ENCODE results near the gene SECTM1. TPM values are rescaled to one million over a fixed set of nuclear protein-coding genes. Genes with fewer than 3 reads are reported as not detected.

Gene SECTM1
- total RNA-seq, 2 donors from 2014 or later = 29.1 to 76.3 TPM

DNA sequence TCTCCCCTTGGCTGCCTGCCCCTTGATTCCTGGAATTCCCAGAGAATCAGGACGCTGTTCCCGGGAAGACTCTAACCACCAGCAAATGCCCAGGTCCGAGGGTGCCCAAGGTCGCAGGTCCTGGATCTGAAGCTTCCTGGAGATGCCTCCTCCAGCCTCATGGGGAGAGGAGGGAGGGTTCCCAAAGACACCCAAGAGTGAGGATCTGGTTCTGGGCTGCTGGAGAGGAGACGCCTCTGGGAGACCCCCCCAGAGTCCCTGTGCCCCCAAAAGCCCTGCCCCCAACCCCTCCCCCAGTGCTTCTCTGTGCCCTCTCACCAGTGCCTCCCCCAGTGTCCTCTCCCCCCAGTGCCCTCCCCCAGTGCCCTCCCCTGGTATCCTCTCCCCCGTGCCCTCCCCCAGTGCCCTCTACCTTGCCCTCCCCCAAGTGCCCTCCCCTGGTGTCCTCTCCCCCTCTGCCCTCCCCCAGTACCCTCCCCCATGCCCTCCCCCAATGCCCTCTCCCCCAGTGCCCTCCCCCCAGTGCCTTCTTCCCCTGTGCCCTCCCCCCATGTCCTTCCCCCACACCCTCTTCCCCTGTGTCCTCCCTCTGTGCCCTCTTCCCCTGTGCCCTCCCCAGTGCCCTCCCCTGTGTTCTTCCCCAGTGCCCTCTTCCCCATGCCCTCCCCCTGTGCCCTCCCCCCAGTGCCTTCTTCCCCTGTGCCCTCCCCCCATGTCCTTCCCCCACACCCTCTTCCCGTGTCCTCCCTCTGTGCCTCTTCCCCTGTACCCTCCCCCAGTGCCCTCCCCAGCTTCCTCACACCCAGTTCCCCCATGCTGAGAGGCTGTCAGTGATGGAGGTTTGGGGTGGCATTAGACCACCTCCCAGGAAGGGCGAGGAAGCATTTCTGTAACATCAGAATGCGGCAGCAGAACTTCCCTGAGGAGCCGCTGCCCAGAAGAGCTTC lies 6.3 kb upstream of the SECTM1 start:
- Histone ChIP-seq H3K9ac (ENCODE audit: low read depth in 2 of 2, low read length in 2 of 2) (peak overlapping the region; percentile 58 to 81), H3K4me3 (peak overlapping the region; percentile 29), H3K9me3 (no peaks in the 10 kb centered on the region), H3K4me1 (no peaks in the 10 kb centered on the region), H3K36me3 (no peaks in the 10 kb centered on the region), H3K27me3 (no peaks in the 10 kb centered on the region), H3K27ac (peak overlapping the region; percentile 20)
- no peak for DNase-seq
- TF ChIP-seq, protein P1, sequence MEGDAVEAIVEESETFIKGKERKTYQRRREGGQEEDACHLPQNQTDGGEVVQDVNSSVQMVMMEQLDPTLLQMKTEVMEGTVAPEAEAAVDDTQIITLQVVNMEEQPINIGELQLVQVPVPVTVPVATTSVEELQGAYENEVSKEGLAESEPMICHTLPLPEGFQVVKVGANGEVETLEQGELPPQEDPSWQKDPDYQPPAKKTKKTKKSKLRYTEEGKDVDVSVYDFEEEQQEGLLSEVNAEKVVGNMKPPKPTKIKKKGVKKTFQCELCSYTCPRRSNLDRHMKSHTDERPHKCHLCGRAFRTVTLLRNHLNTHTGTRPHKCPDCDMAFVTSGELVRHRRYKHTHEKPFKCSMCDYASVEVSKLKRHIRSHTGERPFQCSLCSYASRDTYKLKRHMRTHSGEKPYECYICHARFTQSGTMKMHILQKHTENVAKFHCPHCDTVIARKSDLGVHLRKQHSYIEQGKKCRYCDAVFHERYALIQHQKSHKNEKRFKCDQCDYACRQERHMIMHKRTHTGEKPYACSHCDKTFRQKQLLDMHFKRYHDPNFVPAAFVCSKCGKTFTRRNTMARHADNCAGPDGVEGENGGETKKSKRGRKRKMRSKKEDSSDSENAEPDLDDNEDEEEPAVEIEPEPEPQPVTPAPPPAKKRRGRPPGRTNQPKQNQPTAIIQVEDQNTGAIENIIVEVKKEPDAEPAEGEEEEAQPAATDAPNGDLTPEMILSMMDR (IDR thresholded peaks at IDR 0.05) = no peak
- intact Hi-C loops (cut with DNase I) = no loop called here

DNA sequence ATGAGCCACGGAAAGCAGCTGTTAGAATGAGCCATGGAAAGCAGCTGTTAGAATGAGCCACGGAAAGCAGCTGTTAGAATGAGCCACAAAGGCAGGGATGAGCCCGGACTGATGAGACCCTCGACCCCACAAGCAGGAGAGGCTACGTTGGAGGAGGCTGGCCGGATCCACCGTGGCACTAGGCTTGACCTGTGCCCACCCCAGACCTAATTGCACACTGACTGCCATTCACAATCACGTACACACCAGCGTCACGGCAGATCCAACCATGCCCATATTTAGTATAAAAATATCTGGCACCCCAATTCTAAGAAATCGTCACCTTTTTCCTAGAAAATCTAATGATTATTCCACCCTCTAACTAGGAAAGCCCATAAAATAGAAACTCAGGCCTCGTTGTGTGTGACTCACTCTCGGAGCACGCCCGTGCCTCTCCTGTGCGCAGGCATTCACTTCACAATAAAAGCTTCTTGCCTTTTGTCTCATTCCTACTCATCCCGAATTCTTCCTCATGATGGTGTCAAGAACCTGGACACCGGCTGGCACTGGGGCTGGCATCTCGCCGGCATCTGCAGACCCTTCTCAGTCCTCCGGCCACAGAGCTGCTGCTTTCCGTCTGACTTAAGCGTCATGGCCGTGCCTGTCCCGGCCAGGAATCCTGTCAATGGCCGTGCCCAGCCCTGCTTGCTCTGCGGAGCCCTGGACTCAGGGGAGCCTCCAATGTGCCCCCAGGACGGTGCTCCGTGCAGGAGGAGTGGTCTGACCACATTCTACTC lies 5.5 kb upstream of the SECTM1 start:
- intact Hi-C loops (cut with DNase I) = no loop called here
- peak overlapping the region; percentile 20 for H3K27ac ChIP-seq

DNA sequence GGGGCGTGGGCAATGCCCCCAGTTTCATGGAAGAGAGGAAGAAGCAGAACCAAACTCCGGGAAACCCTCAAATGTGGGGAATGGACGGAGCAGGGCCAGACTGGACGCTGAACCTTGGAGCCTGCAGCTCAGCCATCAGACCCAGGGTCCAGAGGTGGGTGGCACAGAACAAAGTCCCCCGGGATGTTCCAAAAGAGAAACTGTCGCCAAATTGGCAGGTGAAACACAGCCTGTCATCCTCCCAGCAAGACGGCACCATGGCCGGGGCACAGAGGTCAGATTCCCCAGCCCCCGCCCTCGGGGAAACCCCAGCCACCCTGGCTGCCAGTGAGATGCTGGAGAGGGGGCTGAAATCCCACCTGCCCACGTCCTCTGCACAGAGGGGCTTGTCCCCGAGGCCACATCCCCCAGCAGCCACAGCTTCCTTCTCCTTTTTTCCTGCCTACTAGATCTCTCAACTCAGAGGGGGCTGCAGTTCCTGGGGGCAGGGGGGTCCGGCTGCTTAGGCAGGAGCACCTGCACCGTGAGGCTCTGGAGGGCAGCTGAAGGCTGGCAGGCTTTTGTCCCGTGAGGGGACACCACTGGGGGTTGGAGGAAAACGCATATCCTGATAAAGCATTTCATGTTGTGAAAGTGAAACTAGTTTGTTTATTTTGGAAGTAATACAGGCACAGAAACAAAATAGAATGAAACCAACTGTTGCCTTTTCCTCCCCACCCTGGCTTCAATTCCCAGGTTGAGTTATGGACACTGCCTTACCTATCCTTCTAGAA lies 1.2 kb upstream of the SECTM1 start:
- Histone ChIP-seq H3K9ac (ENCODE audit: low read depth in 2 of 2, low read length in 2 of 2) (peak overlapping the region; percentile 68 to 81), H3K27me3 (peaks cover 16% of the 10 kb centered on the region), H3K27ac (peak overlapping the region; percentile 73), H3K36me3 (no peaks in the 10 kb centered on the region), H3K9me3 (no peaks in the 10 kb centered on the region), H3K4me3 (peak overlapping the region; percentile 47), H3K4me1 (peaks cover 33% of the 10 kb centered on the region)
- TF ChIP-seq, protein P1 (IDR thresholded peaks at IDR 0.05) = no peak
- no peak for DNase-seq
- intact Hi-C loops (cut with DNase I) = no loop called here

More for the DNA sequence above, 5.5 kb upstream of the SECTM1 start:
- H3K36me3 ChIP-seq = no peaks in the 10 kb centered on the region
- H3K4me1 ChIP-seq = peaks cover 5% of the 10 kb centered on the region
- peak overlapping the region; percentile 29 for H3K4me3 ChIP-seq
- no peaks in the 10 kb centered on the region for H3K9me3 ChIP-seq
- DNase-seq = peak; percentile 81
- H3K27me3 ChIP-seq = no peaks in the 10 kb centered on the region
- peak overlapping the region; percentile 58 to 81 for H3K9ac ChIP-seq (ENCODE audit: low read depth in 2 of 2, low read length in 2 of 2)
- TF ChIP-seq, protein P1 (IDR thresholded peaks at IDR 0.05) = no peak

DNA sequence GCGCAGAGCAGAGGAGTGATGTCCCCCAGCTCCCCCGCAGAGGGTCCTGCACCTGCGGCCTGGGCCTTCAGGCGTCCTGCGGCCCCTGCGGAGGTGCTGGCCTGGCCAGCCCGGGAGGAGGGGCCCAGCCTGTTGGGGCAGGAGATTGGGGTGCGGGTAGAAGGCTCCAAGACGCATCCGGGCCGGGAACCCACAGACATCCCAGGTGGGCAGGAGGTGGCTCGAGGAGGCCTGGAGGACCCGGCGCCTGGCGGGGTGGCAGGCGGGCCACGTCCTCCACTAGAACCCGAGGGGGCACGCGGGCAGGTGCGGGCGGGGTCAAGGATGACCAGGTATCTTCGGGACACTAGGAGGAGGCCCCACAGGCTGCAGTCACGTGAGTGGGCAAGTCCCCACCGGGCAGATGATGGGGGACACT lies 647 bp upstream of the SECTM1 start:
- no peaks in the 10 kb centered on the region for H3K9me3 ChIP-seq
- TF ChIP-seq, protein P1 (IDR thresholded peaks at IDR 0.05) = no peak
- H3K36me3 ChIP-seq = no peaks in the 10 kb centered on the region
- intact Hi-C loops (cut with DNase I) = no loop called here
- DNase-seq = no peak
- peaks cover 16% of the 10 kb centered on the region for H3K27me3 ChIP-seq
- peaks cover 33% of the 10 kb centered on the region for H3K4me1 ChIP-seq
- H3K27ac ChIP-seq = peak overlapping the region; percentile 73
- H3K9ac ChIP-seq (ENCODE audit: low read depth in 2 of 2, low read length in 2 of 2) = peak overlapping the region; percentile 68 to 81
- H3K4me3 ChIP-seq = peak overlapping the region; percentile 47

Data from colonic mucosa (tissue), 4 donors.